PC-3 (cell line): ENCODE results near the gene LHX4. TPM values are rescaled to one million over a fixed set of nuclear protein-coding genes. Genes with fewer than 3 reads are reported as not detected.

Experiments
- ATAC-seq: fragments of 200-7000 bp; cut with Tn5 transposase; 2 replicates; pipeline ENCODE4 v1.9.1; 2020; ENCODE audit warnings: mild to moderate bottlenecking, moderate library complexity
- BruUV-seq: library from RNA; stranded (reverse); fragments of 400-500 nt; replicated peaks from 2 replicates; lab custom pipeline; 2021; lab: Mats Ljungman, UMichigan
- CTCF ChIA-PET: fragments of 300-600 bp; sonication (Branson Sonifier 250); formaldehyde crosslinking; loops from one replicate; lab custom pipeline; 2022; ENCODE audit warnings: antibody characterized with exemption; lab: Charles Lee
- POLR2A ChIA-PET: fragments of 300-600 bp; sonication (Branson Sonifier 250); formaldehyde crosslinking; loops from one replicate; lab custom pipeline; 2022; ENCODE audit warnings: antibody characterized with exemption; ENCODE audit not compliant: unreplicated experiment; lab: Charles Lee
- DNase-seq: peaks from one replicate; pipeline ENCODE4 v3.0.0-alpha.2; 2015
- H2AFZ ChIP-seq: fragments of 300-600 bp; sonication (generic); 2 replicates; pipeline ENCODE4 v1.6.0; 2016; ENCODE audit warnings: antibody characterized with exemption, low read length
- H3F3A ChIP-seq: fragments of 300-600 bp; sonication (generic); one replicate; pipeline ENCODE4 v1.6.0; 2017; ENCODE audit warnings: antibody characterized with exemption, low read length, control low read depth, mild to moderate bottlenecking; ENCODE audit not compliant: unreplicated experiment
- H3K27ac ChIP-seq: fragments of 300-600 bp; sonication (generic); 2 replicates; pipeline ENCODE4 v1.5.1; 2016; ENCODE audit warnings: mild to moderate bottlenecking, low read length
- H3K27me3 ChIP-seq: fragments of 300-600 bp; sonication (generic); 2 replicates; pipeline ENCODE4 v1.6.1; 2016; ENCODE audit warnings: low read length, mixed read lengths
- H3K36me3 ChIP-seq: fragments of 300-600 bp; sonication (generic); 2 replicates; pipeline ENCODE4 v1.6.1; 2016; ENCODE audit warnings: low read depth, mixed run types, low read length, mixed read lengths
- H3K4me1 ChIP-seq: fragments of 300-600 bp; sonication (generic); 2 replicates; pipeline ENCODE4 v1.5.1; 2016; ENCODE audit warnings: low read length; ENCODE audit not compliant: insufficient read depth
- H3K4me2 ChIP-seq: fragments of 300-600 bp; sonication (generic); 2 replicates; pipeline ENCODE4 v1.6.0; 2016; ENCODE audit warnings: low read length
- H3K4me3 ChIP-seq: fragments of 300-600 bp; sonication (generic); 2 replicates; pipeline ENCODE4 v1.5.1; 2016; ENCODE audit warnings: mild to moderate bottlenecking, low read length, mixed read lengths
- H3K79me2 ChIP-seq: fragments of 300-600 bp; sonication (generic); 2 replicates; pipeline ENCODE4 v1.6.1; 2017; ENCODE audit warnings: low read length, mixed read lengths
- H3K9ac ChIP-seq: fragments of 300-600 bp; sonication (generic); 2 replicates; pipeline ENCODE4 v1.6.0; 2016; ENCODE audit warnings: mild to moderate bottlenecking, low read length
- H3K9me2 ChIP-seq: fragments of 300-600 bp; sonication (generic); replicated peaks from 2 replicates; pipeline ENCODE4 v1.6.1; 2016; ENCODE audit warnings: mixed run types, low read length, mixed read lengths
- H3K9me3 ChIP-seq: fragments of 300-600 bp; sonication (generic); 2 replicates; pipeline ENCODE4 v1.6.1; 2016; ENCODE audit warnings: low read length, mixed read lengths
- H4K20me1 ChIP-seq: fragments of 300-600 bp; sonication (generic); 2 replicates; pipeline ENCODE4 v1.6.1; 2016; ENCODE audit warnings: low read length, mixed read lengths
- EZH2 ChIP-seq: fragments of 300-600 bp; sonication (generic); IDR thresholded peaks from one replicate; pipeline ENCODE4 v1.6.1; 2017; ENCODE audit warnings: antibody characterized with exemption, mild to moderate bottlenecking, low read length; ENCODE audit not compliant: unreplicated experiment
- EZH2phosphoT487 ChIP-seq: fragments of 300-600 bp; sonication (generic); IDR thresholded peaks from 2 replicates; pipeline ENCODE4 v1.6.1; 2018; ENCODE audit warnings: mild to moderate bottlenecking, antibody characterized with exemption, low read length, borderline replicate concordance
- intact Hi-C: fragments of 100-400 bp; cut with micrococcal nuclease; formaldehyde crosslinking; loops from 2 replicates; pipeline ENCODE4 v1.9.0; 2023
- total RNA-seq: library from RNA; depleted of rRNA; stranded (reverse); fragments of >200 nt; gene quantifications from 2 replicates; pipeline ENCODE4 v1.2.3, GENCODE V29; 2014
- TF ChIP-seq, protein P1 (sequence below): fragments of 300-600 bp; sonication (generic); conservative IDR thresholded peaks from 2 replicates; pipeline ENCODE4 v1.5.1; 2017; ENCODE audit warnings: antibody characterized with exemption, low read depth, mild to moderate bottlenecking, low read length

Gene LHX4
- total RNA-seq, 1 experiment from 2014 or later, result 0.04 TPM

DNA sequence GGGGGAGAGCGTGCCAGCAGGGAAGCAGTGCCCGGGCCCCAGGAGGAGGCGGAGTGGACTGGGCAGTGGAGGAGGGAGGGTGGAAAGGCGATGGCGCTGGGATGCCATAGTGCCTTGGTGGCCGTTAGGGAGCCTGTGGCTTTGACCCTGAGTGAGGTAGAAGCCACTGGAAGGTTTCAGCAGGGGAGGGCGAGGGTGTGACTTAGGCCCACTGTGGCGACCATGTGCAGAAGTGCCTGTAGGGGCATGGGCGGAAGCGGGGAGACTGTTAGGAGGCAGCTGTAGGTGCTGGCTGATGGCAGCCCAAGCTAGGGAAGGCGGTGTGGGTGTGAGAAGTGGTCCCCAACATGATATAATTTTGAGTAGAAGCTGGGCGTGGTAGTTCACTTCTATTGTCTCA lies 28.2 kb downstream of the LHX4 start:
- ATAC-seq, result no peak
- intact Hi-C loops, result no loop called here
- CTCF ChIA-PET, result no interaction called here

GRCh38 chr1:180258935-180259334 lies 28.9 kb downstream of the LHX4 start:
- POLR2A ChIA-PET, result no interaction called here

More for the DNA sequence above, 28.2 kb downstream of the LHX4 start:
- Histone ChIP-seq H2AFZ (no peak overlapping the region), H3K79me2 (no peaks in the 10 kb centered on the region), H3K27ac (no peak overlapping the region), H3K4me2 (no peak overlapping the region), H3K27me3 (no peaks in the 10 kb centered on the region), H3K36me3 (no peaks in the 10 kb centered on the region), H3K9ac (no peak overlapping the region), H3K9me3 (no peaks in the 10 kb centered on the region), H3K4me1 (no peaks in the 10 kb centered on the region), H3K4me3 (no peak overlapping the region), H4K20me1 (no peaks in the 10 kb centered on the region), H3K9me2 (no peaks in the 10 kb centered on the region), H3F3A (no peaks in the 10 kb centered on the region)
- no TSS peak for BruUV-seq
- no peak for DNase-seq
- TF ChIP-seq, protein P1, sequence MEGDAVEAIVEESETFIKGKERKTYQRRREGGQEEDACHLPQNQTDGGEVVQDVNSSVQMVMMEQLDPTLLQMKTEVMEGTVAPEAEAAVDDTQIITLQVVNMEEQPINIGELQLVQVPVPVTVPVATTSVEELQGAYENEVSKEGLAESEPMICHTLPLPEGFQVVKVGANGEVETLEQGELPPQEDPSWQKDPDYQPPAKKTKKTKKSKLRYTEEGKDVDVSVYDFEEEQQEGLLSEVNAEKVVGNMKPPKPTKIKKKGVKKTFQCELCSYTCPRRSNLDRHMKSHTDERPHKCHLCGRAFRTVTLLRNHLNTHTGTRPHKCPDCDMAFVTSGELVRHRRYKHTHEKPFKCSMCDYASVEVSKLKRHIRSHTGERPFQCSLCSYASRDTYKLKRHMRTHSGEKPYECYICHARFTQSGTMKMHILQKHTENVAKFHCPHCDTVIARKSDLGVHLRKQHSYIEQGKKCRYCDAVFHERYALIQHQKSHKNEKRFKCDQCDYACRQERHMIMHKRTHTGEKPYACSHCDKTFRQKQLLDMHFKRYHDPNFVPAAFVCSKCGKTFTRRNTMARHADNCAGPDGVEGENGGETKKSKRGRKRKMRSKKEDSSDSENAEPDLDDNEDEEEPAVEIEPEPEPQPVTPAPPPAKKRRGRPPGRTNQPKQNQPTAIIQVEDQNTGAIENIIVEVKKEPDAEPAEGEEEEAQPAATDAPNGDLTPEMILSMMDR, result no peak
- TF ChIP-seq EZH2phosphoT487 (no peak), EZH2 (no peak)
- POLR2A ChIA-PET, result no interaction called here

More at GRCh38 chr1:180258935-180259334, 28.9 kb downstream of the LHX4 start:
- TF ChIP-seq, protein P1, result no peak
- no peak for TF ChIP-seq EZH2
- TF ChIP-seq EZH2phosphoT487, result no peak
- Histone ChIP-seq H3K9ac (no peak overlapping the region), H3K9me3 (no peaks in the 10 kb centered on the region), H3K27me3 (no peaks in the 10 kb centered on the region), H3F3A (no peaks in the 10 kb centered on the region), H2AFZ (no peak overlapping the region), H4K20me1 (no peaks in the 10 kb centered on the region), H3K9me2 (no peaks in the 10 kb centered on the region), H3K4me2 (no peak overlapping the region), H3K36me3 (no peaks in the 10 kb centered on the region), H3K27ac (no peak overlapping the region), H3K79me2 (no peaks in the 10 kb centered on the region), H3K4me1 (no peaks in the 10 kb centered on the region), H3K4me3 (no peak overlapping the region)
- no TSS peak for BruUV-seq
- intact Hi-C loops, result no loop called here
- no peak for DNase-seq
- CTCF ChIA-PET, result no interaction called here
- no peak for ATAC-seq
